Uterus (tissue), 2 donors: ENCODE measurements around the gene NKG7.

Experiments used
- POLR2A ChIP-seq, 2 donors: fragments of 450-650 bp; IDR thresholded peaks; one replicate each; pipeline ENCODE4 v1.6.1; 2016; ENCODE audit warnings: antibody characterized with exemption in 2 of 2, mild to moderate bottlenecking in 1 of 2, moderate library complexity in 1 of 2
- TF ChIP-seq, protein P1 (sequence below), 4 experiments: fragments of 200-600 bp in 2 of 4; fragments of 450-650 bp in 2 of 4; sonication (generic) in 2 of 4; IDR thresholded peaks; one replicate each; pipeline ENCODE4 v1.5.1; 2016 to 2019; ENCODE audit warnings: antibody characterized with exemption in 4 of 4, mild to moderate bottlenecking in 2 of 4, moderate library complexity in 1 of 4

DNA sequence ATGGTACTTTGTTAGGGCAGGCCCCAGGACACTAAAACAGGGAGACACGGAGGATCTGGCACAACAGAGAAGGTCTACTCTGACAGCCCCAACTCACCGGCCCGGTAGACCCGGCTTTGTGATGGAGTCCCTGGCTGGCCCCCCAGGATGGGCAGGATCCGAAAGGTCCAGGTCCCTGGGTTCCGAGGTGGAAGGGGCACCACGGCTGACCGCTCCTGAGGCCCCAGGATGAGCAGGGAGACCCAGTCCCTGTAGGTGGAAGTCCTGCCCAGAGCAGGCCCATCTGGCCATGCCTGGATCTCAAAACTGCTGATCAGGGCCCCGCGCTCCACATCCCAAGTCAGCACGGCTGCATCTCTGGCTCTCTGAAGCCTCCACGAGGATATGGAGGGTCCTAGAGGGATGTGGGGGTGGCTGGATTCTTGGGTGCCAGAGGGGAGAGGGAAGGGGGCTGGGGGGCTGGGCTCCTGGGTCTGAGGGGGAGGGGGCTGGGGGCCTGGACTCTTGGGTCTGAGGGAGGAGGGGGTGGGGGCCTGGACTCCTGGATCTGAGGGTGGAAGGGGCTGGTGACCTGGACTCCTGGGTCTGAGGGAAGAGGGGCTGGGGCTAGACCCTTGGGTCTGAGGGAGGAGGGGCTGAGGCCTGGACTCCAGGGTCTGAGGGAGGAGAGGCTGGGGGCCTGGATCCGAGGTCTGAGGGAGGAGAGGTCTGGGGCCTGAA, 35.2 kb downstream of the NKG7 start:
- no peak for TF ChIP-seq POLR2A (IDR thresholded peaks at IDR 0.05)
- TF ChIP-seq, protein P1, sequence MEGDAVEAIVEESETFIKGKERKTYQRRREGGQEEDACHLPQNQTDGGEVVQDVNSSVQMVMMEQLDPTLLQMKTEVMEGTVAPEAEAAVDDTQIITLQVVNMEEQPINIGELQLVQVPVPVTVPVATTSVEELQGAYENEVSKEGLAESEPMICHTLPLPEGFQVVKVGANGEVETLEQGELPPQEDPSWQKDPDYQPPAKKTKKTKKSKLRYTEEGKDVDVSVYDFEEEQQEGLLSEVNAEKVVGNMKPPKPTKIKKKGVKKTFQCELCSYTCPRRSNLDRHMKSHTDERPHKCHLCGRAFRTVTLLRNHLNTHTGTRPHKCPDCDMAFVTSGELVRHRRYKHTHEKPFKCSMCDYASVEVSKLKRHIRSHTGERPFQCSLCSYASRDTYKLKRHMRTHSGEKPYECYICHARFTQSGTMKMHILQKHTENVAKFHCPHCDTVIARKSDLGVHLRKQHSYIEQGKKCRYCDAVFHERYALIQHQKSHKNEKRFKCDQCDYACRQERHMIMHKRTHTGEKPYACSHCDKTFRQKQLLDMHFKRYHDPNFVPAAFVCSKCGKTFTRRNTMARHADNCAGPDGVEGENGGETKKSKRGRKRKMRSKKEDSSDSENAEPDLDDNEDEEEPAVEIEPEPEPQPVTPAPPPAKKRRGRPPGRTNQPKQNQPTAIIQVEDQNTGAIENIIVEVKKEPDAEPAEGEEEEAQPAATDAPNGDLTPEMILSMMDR (IDR thresholded peaks at IDR 0.05) = no peak
